Activated T-helper 17 cell treated with anti-CD3 and anti-CD28 coated beads, Interleukin-2, amount 50 U/mL, for 72 hours (primary cell): ENCODE data around the gene RMND1. TPM values are rescaled to one million over a fixed set of nuclear protein-coding genes. Genes with fewer than 3 reads are reported as not detected.
A peak's percentile ranks its signal among the peaks of the same experiment; 100 is the strongest.
"Not testable (repeated sequence)": the region's sequence is repeated elsewhere in the genome, so short reads cannot be mapped to it uniquely, and the experiment has no call there.

ENCODE experiments used
- ATAC-seq: fragments of 150-1000 bp; cut with Tn5 transposase; replicated peaks from 2 replicates; pipeline ENCODE4 v1.10.0; 2021; ENCODE audit warnings: mild to moderate bottlenecking, moderate library complexity
- H3K27ac Mint-ChIP-seq: one replicate; pipeline ENCODE4 v1.8.0; 2022; ENCODE audit warnings: mixed read lengths
- H3K27me3 Mint-ChIP-seq: one replicate; pipeline ENCODE4 v1.8.0; 2022; ENCODE audit warnings: mixed read lengths
- H3K36me3 Mint-ChIP-seq: one replicate; pipeline ENCODE4 v1.8.0; 2022; ENCODE audit warnings: low read depth, mild to moderate bottlenecking, mixed read lengths
- H3K4me1 Mint-ChIP-seq: one replicate; pipeline ENCODE4 v1.8.0; 2022; ENCODE audit warnings: mixed read lengths
- H3K4me3 Mint-ChIP-seq: one replicate; pipeline ENCODE4 v1.8.0; 2022; ENCODE audit warnings: mild to moderate bottlenecking, mixed read lengths
- H3K9me3 Mint-ChIP-seq: one replicate; pipeline ENCODE4 v1.8.0; 2022; ENCODE audit warnings: mixed read lengths
- total RNA-seq, 2 donors: library from RNA; stranded (reverse); gene quantifications; one replicate each; pipeline ENCODE4 v1.2.3, GENCODE V29; 2022

RMND1 gene
- total RNA-seq, 2 donors from 2014 or later: 22.2 to 23.9 TPM

DNA sequence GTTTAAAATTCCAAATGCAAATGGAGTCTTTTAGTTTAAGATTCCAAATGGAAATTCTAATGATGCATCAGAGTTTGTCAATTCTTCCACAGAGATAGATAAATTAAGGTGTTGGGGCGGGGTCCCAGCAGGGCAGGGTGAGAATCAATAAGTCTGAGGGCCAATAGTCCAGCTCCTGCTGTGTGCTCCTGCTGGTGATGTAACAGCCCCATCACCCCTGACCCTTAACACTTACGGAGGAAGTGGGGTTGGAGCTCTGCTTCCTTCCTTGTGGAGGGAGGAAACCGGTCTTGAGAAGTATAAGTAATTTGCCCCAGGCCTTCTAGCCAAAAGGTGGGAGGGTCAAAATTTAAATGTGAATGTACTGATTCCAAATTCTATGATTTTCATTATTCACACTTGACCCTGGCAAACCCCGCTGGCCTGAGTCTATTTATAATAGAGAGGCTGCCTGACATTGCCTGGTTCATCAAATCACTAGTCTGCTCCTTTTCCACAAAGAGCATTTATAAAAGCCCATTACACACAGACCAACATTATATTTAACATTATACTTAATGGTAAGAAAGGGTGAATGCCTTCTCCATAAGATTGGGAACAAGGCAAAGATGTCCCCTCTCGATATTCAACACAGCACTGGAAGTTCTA is 77.8 kb downstream of the RMND1 start:
- Mint-ChIP-seq H3K4me1 (peaks cover 54% of the 10 kb centered on the region), H3K36me3 (peaks cover 47% of the 10 kb centered on the region), H3K27ac (peak overlapping the region; percentile 69), H3K27me3 (no peaks in the 10 kb centered on the region), H3K9me3 (no peaks in the 10 kb centered on the region), H3K4me3 (peak overlapping the region; percentile 60)
- no peak for ATAC-seq

- Mint-ChIP-seq H3K27me3 (no peaks in the 10 kb centered on the region), H3K9me3 (no peaks in the 10 kb centered on the region), H3K36me3 (peaks cover 66% of the 10 kb centered on the region), H3K4me3 (peak overlapping the region; percentile 60), H3K27ac (peak overlapping the region; percentile 73), H3K4me1 (peaks cover 46% of the 10 kb centered on the region)
- peak; percentile 65 for ATAC-seq
These were observed 79.8 kb downstream of the RMND1 start for GRCh38 chr6:151372164-151372563.

DNA sequence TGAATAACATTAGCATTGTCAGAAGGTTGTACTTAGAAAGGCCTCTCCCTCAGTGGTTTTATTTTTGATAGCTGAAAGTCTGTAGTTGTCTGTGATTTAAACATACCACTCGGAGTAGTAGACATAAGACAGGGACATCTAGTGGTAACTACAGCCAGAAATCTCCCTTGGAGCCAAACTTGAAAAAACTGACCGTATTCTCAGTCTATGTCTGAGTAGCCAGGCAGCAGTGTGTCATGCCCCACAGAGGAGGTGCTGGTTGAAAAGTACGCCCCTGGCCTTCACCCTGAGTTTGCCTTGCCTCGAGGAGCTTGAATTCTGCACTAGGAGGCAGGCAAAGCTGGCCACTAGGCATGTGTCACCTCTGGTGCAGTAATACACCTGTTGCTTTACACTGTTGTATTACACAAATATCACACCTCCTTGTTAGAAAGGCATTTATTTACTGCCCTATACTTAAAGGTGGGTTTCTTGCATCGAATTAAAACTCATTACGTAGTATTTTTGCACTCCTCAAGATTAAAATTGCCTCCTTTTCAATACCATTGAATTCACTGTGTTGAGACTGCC is 81.3 kb downstream of the RMND1 start:
- H3K36me3 Mint-ChIP-seq: peaks cover 82% of the 10 kb centered on the region
- peak overlapping the region; percentile 73 for H3K27ac Mint-ChIP-seq
- no peaks in the 10 kb centered on the region for H3K9me3 Mint-ChIP-seq
- H3K27me3 Mint-ChIP-seq: no peaks in the 10 kb centered on the region
- no peak overlapping the region for H3K4me3 Mint-ChIP-seq
- no peak for ATAC-seq
- H3K4me1 Mint-ChIP-seq: peaks cover 32% of the 10 kb centered on the region

DNA sequence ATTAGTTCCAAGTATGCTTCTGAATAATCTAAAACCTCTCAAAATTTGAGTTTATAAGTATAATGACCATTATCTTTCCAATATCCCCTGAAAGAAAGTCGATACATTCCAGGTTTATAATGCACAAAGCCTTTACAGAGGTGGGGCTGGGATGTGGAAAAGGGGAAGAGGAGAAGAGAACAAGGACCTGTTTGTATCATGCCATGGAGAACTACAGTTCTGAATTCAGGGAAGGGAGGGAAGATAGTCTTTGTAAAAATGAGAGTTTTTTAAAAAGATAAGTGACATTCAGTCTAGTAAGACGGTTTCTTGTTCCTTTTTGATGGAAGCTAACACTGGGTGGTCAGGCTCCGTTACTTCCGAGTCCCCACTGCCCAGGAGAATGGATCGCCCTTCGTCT is 86.7 kb downstream of the RMND1 start:
- Mint-ChIP-seq H3K9me3 (no peaks in the 10 kb centered on the region), H3K4me3 (no peak overlapping the region), H3K36me3 (peaks cover 90% of the 10 kb centered on the region), H3K27ac (no peak overlapping the region), H3K27me3 (no peaks in the 10 kb centered on the region), H3K4me1 (no peaks in the 10 kb centered on the region)
- ATAC-seq: no peak

DNA sequence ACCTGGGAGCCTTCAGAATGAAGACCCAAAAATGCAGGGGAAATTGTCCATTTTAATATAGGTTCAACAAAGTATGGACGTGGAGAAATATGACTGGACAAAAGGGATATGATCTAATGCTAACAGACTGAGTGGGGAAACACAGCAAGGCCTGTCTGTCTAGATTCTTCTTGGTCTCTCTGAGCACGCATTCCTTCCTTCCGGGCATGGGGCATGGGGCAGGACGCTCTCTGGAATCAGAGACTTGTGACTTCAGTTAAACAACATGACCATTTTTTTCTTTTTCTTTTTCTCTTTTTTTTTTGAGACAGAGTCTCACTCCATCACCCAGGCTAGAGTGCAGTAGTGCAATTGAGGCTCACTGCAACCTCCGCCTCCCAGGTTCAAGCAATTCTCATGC is 92.4 kb downstream of the RMND1 start:
- no peaks in the 10 kb centered on the region for H3K4me1 Mint-ChIP-seq
- no peak overlapping the region for H3K27ac Mint-ChIP-seq
- no peak for ATAC-seq
- no peaks in the 10 kb centered on the region for H3K27me3 Mint-ChIP-seq
- H3K4me3 Mint-ChIP-seq: no peak overlapping the region
- no peaks in the 10 kb centered on the region for H3K9me3 Mint-ChIP-seq
- peaks cover 40% of the 10 kb centered on the region for H3K36me3 Mint-ChIP-seq

- H3K4me1 Mint-ChIP-seq: no peaks in the 10 kb centered on the region
- H3K27ac Mint-ChIP-seq: no peak overlapping the region
- no peaks in the 10 kb centered on the region for H3K9me3 Mint-ChIP-seq
- no peaks in the 10 kb centered on the region for H3K27me3 Mint-ChIP-seq
- H3K36me3 Mint-ChIP-seq: peaks cover 30% of the 10 kb centered on the region
- no peak overlapping the region for H3K4me3 Mint-ChIP-seq
- ATAC-seq: no peak
These were observed 93.5 kb downstream of the RMND1 start for GRCh38 chr6:151358475-151358874.

GRCh38 chr6:151357758-151358436 is 94.0 kb downstream of the RMND1 start:
- no peaks in the 10 kb centered on the region for H3K27me3 Mint-ChIP-seq
- no peak overlapping the region for H3K27ac Mint-ChIP-seq
- no peak overlapping the region for H3K4me3 Mint-ChIP-seq
- H3K36me3 Mint-ChIP-seq: peaks cover 24% of the 10 kb centered on the region
- no peaks in the 10 kb centered on the region for H3K4me1 Mint-ChIP-seq
- H3K9me3 Mint-ChIP-seq: no peaks in the 10 kb centered on the region
- ATAC-seq: no peak

GRCh38 chr6:151356983-151357382 is 94.9 kb downstream of the RMND1 start:
- not testable (repeated sequence) for H3K27ac Mint-ChIP-seq, H3K27me3 Mint-ChIP-seq, H3K4me3 Mint-ChIP-seq, ATAC-seq, H3K9me3 Mint-ChIP-seq, H3K4me1 Mint-ChIP-seq
- H3K36me3 Mint-ChIP-seq: peaks cover 15% of the 10 kb centered on the region

Other genes starting within 250 kb of the RMND1 start
- under 1 TPM; 0.35 to 0.79 TPM for gene AKAP12, start 212.2 kb downstream of the RMND1 start, total RNA-seq
- gene ZBTB2, start 60.6 kb downstream of the RMND1 start, total RNA-seq: 10 to 100 TPM; 12.9 to 19.0 TPM
- not detected for gene CCDC170, start 41.9 kb upstream of the RMND1 start, total RNA-seq